Measurements from ENCODE around the gene C2orf68. TPM values are rescaled to one million over a fixed set of nuclear protein-coding genes. Genes with fewer than 3 reads are reported as not detected.

Gene C2orf68
- total and polyA plus RNA-seq, 9 of the 15 experiments (the other 6 are each of a cell fraction or from before 2014, with no cell fraction given), result 22.1 to 50.0 (median 31.8) TPM

GRCh38 chr2:85595301-85596025 lies 16.4 kb downstream of the C2orf68 start, which contains the start of gene RNF181 (continued):
- no peak for TF ChIP-seq CUX1 (CRISPR knock-in tag; IDR thresholded peaks at IDR 0.05)
- TF ChIP-seq ZNF165 (CRISPR knock-in tag; IDR thresholded peaks at IDR 0.05; ENCODE audit: borderline replicate concordance), result no peak
- TF ChIP-seq ASH1L (IDR thresholded peaks at IDR 0.05; ENCODE audit: borderline replicate concordance, low read depth, partially characterized antibody), result peak; percentile 93
- TF ChIP-seq MBD2 (IDR thresholded peaks at IDR 0.05; ENCODE audit: borderline replicate concordance, low read depth), result peak; percentile 96
- TF ChIP-seq E2F4 (CRISPR knock-in tag; IDR thresholded peaks at IDR 0.05; ENCODE audit: low read depth), result no peak
- TF ChIP-seq MTA2 (IDR thresholded peaks at IDR 0.05; ENCODE audit: low read depth), result no peak
- TF ChIP-seq CHD2 (IDR thresholded peaks at IDR 0.05; ENCODE audit: low read depth, low read length), result peak; percentile 73
- no peak for TF ChIP-seq ZNF354B (CRISPR knock-in tag; IDR thresholded peaks at IDR 0.05)
- no peak for TF ChIP-seq ZNF785 (CRISPR knock-in tag; IDR thresholded peaks at IDR 0.05)
- peak; percentile 95 for TF ChIP-seq TOE1 (IDR thresholded peaks at IDR 0.05; ENCODE audit: borderline replicate concordance)
- TF ChIP-seq TOE1 (CRISPR knock-in tag; IDR thresholded peaks at IDR 0.05; ENCODE audit: borderline replicate concordance, low read depth), result no peak
- TF ChIP-seq RBBP5 (IDR thresholded peaks at IDR 0.05; ENCODE audit: borderline replicate concordance, insufficient read depth, low read length, poor library complexity, severe bottlenecking), result peak; percentile 60
- no peak for TF ChIP-seq POLR2AphosphoS2 (IDR thresholded peaks at IDR 0.05; ENCODE audit: low read length)
- TF ChIP-seq TEAD4 (IDR thresholded peaks at IDR 0.05; ENCODE audit: low read length), result no peak
- TF ChIP-seq TEAD4 (CRISPR knock-in tag; IDR thresholded peaks at IDR 0.05; ENCODE audit: borderline replicate concordance), result no peak
- 0 out of 2 replicates have a peak, but pooled peaks have one; percentile 53 for TF ChIP-seq PHB (CRISPR knock-in tag; IDR thresholded peaks at IDR 0.05)
- peak; percentile 91 for TF ChIP-seq POLR2H (tag; IDR thresholded peaks at IDR 0.05; ENCODE audit: low read depth)
- no peak for TF ChIP-seq FUS (optimal IDR thresholded peaks at IDR 0.05; ENCODE audit: low read depth, low read length)
- peak; percentile 76 for TF ChIP-seq ELF2 (CRISPR knock-in tag; IDR thresholded peaks at IDR 0.05)
- 0 out of 2 replicates have a peak, but pooled peaks have one; percentile 46 for TF ChIP-seq ZHX1 (conservative IDR thresholded peaks at IDR 0.05; ENCODE audit: low read length)
- peak; percentile 51 for TF ChIP-seq NFIC (IDR thresholded peaks at IDR 0.05)
